T-helper 22 cell (primary cell): Measurements from ENCODE around the gene ADAM12.

ENCODE experiments used
- DNase-seq: peaks from one replicate; pipeline ENCODE4 v3.0.0-alpha.2; 2020; ENCODE audit warnings: low read depth

ADAM12 gene

DNA sequence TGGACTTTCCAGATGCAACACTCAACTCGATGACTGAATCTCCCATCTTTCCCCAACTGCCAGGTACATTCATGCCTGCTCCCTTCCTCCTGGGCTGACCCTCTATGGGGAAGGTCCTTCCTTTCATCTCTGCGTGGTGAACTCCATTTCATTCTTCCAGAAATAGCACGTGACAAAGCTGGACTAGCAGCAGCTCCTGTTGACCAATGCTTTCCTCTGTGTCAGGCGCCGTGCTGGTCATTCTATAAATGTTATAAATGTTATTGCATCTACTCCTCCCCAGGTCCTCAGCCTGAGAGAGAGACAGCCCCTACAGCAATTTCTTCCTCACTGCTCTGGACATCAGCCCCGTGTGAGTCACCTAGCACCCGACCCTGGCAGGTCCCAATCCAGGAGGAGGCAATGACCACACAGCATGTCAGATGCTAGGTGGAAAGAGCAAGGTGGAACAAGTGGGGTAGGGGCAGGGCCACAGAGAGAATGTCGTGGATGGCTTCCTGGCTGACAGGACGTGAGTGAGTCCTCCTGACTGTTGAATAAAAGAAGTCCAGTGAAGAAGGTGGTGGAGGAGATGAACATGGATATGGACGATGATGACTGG, 178.1 kb downstream of the ADAM12 start:
- no peak for DNase-seq

DNA sequence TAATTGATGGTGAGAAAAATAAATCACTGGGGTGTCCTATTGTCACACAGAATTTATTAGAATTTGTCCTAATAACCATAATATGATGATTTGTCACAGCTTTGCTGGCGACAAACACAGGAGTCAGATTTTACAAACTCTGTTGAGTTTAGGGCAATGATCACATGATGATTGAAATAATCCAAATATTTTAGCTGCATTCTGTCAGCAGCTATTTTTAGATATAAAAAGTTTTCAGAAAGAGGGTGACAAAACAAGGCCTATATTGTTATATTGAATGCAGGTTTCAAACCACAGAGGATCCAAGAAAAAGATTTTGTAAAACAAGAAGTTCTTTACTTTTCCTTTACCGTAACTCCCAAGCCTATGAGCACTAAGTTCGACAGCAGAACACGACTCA, 178.8 kb downstream of the ADAM12 start:
- no peak for DNase-seq

DNA sequence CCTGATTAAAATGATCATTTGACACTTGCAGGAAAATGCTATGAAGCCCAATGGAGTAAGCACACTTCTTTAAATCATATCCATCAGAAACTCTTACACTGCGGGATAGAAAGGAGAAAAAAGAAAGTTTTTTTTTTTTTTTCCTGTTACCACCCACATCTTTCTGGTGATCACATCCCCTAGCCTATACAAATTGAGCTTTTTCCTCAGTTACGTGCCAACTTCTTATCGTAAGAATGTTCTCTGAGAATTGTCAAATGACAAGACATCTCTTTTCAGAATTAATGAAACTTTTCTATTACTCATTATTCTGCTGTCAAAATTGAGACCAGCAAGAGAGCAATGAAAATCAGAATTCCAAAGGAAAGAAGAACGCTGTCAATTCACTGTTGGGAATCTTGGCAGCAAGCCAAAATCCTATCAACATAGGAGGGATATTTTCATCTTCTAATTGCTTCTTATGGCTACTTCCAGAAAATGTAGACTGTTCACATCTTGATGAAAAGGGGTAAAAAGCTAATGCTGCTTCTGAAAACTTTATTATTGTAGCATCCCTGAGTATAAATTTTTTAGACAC, 179.5 kb downstream of the ADAM12 start:
- no peak for DNase-seq

DNA sequence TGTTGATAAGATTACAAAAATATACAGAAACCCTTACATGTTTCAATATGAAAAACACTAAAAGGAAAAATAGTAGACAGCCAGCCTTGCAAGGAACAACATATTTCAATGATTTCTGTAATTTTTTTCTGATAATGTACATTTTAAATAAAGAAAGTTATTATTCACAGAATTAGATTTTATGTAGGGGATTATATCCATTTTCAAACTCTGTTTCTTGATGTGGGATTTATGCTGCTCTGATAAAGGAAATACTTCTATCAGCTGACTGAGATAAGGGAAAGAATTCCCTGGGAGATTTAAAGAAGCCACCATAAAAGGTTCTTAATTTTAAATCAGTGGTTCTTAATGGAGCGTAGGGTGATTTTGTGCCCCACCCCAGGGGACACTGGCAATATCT, 180.4 kb downstream of the ADAM12 start:
- DNase-seq: no peak

DNA sequence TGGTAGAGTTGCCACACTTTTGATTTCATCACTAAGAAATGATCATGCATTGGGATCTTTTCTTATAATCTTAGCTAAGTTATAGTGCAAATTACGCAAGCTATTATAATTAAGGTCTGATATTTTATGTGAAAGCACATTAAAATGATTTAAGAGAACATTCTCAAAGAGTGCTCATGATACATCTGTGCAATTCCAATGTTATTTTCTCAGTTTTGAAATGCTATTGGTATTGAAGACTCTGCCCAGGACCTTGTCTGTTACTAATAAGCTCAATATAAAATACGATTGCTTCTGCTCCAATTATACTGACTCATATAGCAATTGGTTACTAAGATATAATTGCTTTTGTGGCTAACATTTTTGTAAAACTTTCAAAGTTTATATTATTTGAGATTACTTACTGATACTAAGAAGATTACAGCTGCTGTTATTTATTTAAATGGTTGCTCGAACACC, 180.9 kb downstream of the ADAM12 start:
- DNase-seq: no peak

DNA sequence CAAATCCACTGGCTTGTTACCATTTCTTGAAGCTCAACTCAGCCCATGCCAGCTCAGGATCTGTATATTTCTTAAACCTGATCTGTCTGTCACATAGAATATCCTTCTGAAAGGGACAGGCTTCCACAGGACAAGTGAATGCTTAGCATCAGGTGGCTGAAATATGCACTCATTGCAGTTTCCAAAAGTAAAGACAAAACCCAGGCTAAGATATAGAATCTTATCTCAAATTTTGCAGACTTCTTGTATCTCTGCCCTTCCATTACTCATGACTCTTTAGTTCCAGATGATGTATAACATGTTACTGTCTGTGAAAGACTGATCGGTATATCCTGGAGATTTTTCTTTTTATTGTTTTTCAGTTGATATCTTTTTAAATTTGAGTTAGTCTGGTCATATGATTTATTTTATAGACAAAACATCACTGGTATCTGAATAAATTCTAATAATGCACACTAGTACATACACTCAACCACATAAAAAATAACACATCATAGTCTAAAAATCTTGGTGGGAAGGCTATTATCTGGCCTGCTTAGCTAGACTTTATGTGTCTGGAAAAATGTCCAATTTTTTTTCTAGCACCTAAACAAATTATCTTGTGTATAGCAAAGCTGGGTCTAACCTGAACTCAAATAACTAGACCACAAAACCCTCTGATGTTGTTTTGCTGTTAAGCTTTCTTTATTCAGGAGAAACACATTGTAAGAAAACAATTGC, 182.6 kb downstream of the ADAM12 start:
- no peak for DNase-seq

DNA sequence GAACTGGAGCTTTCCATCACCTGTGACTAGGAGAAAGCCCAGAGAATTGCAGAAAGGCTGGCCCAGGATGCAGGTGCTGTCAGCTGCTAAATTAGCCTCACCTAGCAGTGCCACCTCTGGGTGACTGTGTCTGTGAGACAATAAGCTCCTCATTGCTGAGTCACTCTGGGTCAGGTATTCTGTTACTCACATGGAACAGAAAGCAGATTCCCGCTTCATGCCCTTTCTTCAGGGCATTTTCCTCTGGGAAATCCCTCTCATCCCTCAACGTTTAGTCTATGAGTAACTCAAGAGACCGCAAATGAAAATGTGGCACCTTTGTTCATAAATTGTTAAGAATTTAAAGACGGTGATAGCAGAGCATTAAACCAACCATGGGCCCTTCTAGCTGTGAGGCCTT, 184.0 kb downstream of the ADAM12 start:
- no peak for DNase-seq

DNA sequence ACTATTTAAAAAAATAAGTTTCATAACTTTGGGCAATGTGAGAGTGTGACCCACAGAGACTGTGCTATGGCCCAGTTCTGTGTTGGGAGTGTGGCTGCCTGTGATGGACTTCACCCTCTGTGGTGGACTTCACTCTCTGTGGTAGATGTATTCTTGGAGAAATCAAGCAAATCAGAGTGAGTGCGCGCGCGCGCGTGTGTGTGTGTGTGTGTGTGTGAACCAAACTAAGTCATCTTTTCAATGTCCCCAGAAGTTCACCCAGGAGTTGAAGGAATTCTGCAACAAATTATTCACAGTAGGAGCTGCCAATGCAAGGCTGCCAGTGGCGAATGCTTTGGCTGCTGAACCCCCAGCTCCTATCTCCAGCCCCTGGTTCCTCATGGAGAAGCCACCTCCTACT, 184.5 kb downstream of the ADAM12 start:
- DNase-seq: no peak

DNA sequence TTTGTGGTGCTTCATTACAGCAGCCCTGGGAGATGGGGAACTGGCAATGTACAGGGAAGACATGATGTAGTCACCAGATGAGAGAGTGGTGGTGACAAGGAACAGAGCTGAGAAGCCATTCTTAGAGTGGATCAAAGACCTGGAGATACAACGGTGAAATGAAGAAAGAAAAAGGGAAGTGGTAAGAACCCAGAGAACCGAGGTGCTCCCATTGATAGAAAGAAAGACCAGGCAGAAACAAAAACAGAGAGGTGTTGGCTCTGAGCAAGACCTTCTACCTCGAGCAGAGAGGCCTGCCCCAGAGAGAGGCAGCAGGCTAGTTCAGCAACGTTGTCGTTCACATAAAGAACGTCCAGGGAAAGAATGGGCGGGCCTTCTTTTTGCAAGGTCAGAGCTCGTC, 186.7 kb downstream of the ADAM12 start:
- DNase-seq: no peak

DNA sequence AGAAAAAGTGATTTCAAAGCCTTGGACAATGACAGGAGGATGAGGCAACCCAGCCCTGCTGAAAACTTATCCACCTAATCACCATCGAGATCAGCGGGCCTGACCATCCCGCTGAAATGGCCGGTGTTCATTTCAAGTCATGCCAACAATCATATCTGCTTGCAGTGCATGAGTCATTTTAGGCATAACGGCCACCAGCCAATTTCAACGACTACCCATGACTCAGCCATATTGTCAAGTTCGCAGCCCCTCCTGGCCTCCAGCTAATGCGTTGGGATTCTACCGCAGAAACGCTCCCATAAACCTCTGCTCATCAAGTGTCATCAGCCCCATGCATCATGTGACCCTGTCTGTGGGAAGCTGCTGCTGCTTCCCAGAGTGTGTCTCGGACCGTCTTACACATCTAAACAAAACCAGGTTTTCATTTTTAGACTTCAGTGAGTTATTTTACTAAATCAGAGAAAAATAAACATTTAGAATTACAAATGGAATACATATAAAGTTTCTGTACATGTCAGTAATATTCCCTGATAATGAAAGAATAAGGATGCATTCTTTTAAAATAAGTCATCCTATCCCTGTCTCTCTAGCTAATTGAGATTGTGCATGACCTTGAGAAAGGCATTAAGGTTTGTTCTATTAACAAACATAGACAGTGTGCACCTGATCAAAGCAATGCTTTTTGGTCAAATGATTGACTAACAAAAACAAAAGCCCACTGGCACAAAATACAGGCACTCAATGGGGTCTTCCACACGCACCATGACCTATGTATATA, 188.9 kb downstream of the ADAM12 start:
- DNase-seq: no peak

DNA sequence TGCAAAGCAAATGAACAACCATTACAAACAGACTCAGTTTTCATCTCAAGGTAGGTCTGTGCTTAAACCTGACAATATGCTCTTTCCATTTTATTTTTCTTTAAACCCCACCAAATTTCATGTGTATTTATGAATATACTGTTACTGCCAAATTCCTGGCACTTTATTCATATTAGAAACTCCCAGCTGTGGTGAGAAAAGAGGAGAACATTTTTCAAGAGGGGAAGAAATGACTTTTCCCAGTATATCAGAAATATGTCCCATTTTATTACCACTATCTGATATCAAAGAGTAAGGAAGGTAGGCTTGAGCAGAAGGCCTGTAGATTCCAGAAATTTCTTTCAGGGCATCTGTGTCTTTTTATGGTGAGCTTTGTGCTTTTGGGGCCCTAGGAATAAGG, 189.6 kb downstream of the ADAM12 start:
- no peak for DNase-seq

DNA sequence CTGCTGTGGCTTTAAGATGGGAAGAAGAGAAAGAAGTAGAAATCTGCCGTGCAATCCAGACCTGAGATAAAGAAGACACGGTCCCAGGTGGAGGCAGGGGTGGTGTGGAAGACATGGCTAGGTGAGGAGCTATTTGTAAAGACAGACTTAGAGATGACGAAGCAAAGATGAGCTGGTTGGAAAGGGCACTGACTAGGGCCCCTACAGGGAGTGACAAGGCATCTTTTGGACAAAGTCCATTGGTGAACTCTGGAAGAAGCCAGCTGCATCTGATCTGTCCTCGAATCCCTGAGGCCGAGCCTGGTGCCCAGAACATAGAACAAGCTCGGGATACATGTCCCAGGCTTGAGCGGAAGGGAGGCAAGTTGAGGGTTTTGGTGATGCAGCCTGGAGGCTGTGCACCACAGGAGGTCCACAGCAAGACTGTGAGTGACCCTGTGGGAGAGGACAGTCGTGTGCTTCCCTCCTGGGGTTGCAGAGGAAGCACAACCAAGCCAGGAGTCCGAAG, 191.2 kb downstream of the ADAM12 start:
- no peak for DNase-seq

DNA sequence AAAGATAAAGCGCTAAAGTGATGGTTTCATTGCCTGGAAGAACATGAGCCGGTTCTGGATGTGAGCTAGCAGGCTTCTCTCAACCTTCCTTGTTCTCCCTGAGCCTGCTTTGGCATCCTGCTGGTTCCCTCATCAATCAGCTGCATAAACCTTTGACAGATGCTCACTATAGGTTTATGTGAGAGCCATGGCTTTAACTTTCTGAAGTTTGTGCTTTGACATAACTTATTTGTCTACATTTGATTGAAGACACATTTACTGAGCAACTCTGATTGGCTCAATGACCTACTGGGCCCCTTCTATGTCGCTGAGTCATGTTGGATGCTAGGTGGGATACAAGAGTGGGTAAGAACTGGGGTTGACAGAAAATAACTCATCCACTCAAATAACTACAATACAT, 192.0 kb downstream of the ADAM12 start:
- no peak for DNase-seq

DNA sequence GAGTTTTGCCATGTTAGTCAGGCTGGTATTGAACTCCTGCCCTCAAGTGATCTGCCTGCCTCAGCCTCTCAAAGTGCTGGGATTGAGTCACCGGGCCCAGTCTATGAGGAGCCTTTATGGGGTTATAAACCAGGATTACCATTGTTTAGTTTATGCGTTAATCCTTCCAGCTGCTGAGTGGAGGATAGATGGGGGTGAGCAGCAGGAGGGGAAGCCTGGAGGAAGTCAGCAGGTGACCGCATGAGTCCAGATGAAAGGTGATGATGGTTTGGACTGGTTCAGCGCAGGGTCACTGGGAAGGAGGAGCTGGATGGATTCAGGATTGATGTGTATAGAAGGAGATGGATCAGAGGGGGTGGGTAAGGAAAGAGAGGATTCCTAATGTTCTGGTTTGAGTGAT, 197.1 kb downstream of the ADAM12 start:
- no peak for DNase-seq

DNA sequence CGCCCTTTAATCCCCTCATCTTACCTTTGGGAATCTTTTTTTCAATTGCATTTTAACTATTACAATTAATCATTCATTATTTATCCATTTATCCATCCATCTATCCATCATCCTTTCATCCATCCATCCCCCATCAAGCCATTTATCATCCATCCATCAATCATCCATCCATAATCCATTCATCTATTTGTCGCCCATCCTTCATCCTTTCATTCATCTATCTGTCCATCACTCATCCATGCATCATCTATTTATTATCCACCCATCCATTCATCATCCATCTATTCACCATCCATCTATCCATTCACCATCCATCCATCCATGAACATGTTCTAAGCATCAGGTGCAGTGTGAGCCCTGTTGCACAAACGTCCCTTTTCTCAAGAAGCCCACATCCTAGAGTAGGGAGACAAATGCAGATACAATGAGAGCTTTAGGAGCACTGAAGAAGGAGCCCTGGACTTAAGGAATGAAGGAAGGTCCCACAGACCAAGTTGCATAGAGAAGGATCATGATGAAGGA, 199.5 kb downstream of the ADAM12 start:
- DNase-seq: no peak

DNA sequence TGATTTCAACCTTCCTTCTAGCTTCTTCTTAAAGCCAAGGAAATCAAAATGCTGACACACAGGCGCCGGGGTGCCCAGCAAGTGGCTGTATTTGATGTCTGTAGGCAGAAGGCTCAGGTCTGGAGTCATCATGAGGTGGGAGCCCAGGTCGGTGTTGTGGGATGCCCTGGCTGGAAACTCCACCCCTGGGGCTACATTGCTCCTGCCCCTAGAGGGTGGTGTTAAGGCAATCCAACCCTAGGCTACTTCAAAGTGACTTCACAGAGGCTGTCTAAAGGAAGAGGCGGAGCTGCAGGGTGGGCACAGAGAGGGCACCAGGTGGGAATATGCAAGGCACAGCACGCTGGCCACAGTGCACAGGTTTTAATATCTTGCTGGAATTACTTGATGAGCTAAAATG, 200.9 kb downstream of the ADAM12 start:
- no peak for DNase-seq

DNA sequence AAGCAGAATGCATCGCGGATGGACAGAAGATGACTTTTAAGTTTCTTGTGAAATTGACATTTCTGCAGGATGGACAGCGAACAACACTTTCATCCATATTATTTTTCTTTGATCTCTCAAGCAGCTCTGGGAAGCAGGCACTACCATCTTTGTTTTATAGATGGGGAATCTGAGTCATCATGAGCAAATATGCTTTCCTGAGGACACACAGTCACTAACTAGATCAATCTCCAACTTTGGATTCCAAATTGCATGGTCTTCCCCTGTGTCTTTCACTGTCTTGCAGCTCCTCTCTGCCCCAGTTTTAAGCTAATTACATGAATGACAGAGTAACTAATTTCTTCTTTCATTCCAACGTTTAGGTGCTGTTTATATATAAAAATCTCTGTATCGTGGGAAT, 201.5 kb downstream of the ADAM12 start:
- DNase-seq: no peak

DNA sequence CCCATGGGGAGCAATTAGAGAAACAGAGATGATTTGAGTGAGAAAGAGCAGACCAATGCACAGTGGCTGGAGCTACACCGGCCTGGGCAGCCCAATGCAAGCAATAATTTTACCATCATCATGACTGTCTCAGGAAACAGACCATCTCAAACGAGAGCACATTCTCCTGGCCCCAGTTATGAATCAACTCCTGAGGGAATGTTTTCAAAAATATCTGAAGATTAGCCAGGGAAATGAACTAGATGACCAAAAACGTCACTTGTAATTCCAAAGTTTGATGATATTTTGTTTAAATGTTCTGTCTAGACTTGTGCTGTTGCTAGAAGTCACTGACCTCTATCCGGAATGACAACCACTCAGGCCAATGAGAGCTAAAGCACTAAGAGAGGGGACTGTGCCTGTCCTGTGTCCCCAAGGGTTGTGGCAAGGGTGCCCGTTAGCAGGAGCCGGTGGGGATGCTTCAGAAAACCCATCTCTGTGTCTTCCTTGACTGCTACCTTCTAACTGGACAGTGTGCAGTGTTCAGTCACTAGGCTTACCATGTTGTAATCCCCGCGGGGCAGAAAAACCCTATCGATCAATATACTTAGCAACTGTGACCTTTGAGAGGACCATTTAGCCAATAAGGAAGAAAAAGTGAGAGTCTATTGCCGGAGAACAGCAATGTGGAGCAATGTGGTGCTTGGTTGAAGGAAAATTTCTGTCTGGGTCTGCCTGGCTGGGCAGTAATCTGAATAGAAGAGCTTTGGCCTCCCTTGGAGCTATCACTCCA, 202.4 kb downstream of the ADAM12 start:
- DNase-seq: no peak

DNA sequence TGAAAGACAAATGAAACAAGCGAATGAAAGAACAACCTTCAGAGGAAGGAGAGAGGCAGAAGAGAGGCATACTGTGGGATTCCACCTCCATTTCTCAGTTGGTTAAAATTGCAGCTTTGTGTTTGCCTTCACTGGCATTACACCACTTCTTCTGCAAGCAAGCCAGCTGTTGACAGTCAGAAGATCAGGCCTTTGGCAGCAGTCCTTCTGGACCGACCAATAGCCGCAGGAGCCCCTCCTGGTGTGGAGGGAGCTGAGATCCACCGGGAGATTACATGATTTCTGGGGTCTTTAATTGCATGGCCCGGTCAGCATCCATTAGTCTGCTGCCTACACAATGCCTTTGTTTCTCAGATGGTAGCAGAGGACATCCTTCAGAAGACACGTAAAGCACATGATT, 206.7 kb downstream of the ADAM12 start:
- DNase-seq: no peak

DNA sequence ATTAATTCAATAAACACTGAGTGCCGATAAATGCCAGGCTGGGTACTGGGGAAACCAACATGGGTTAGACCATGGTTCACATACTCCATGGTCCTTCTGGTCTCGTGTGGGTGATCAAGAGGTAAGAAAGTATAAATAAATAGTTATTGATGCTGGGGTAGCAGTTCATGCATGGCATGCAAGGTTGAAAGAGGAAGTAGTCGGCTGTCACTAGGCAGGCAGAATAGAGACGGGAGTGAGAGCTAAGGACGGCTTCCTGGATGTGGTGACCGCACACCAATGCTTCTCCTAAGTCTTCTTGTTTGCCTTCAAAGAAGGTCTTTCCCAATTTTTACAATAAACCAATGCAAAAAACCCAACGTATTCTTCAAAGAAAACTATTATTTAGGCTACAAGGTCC, 208.6 kb downstream of the ADAM12 start:
- DNase-seq: no peak

DNA sequence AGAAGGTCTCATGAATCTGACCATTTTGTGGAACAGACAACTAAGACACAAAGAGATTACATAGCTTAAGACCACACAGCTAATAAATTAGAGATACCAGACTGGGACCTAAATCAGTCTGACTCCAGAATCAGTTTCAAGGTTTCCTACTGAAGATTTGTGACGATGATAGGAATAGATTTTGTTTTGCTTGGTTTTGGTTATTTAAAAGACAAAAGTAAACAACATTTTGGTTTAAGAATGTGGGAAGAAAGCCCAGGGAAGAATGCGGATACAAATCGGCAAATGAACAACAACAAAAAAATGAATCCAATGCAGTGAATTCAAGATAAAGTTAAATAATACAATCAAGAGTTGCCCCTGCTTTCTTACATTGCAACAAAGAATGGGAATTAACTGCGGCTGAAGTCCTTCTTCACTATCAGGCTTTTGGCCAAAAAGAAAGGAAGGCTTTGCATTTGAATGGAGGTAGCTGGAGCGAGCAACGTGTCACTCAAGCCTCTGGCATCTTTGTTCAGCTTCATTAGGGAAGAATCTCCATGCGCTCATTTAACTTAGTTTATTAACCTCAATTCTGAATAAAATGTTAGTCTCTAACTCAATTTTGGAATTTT, 210.8 kb downstream of the ADAM12 start:
- DNase-seq: no peak
